NCI-H82 (cell line): ENCODE measurements around the gene GLTPD2.
"Not testable (repeated sequence)": the region's sequence is repeated elsewhere in the genome, so short reads cannot be mapped to it uniquely, and the experiment has no call there.

Experiments
- DNase-seq: peaks from one replicate; lab custom pipeline; 2025; lab: John Stamatoyannopoulos, UW

GLTPD2 gene

GRCh38 chr17:4807605-4808377, 19.0 kb downstream of the GLTPD2 start:
- no peak for DNase-seq

GRCh38 chr17:4808378-4808767, 19.6 kb downstream of the GLTPD2 start:
- no peak for DNase-seq

- no peak for DNase-seq
Observed at GRCh38 chr17:4810696-4811290, 22.0 kb downstream of the GLTPD2 start.

GRCh38 chr17:4811471-4811870, 22.7 kb downstream of the GLTPD2 start:
- DNase-seq: no peak

GRCh38 chr17:4812690-4813089, 23.9 kb downstream of the GLTPD2 start:
- no peak for DNase-seq

- DNase-seq: peak; percentile 54
Observed at GRCh38 chr17:4815043-4815675, 26.4 kb downstream of the GLTPD2 start.

- no peak for DNase-seq
Observed at GRCh38 chr17:4816826-4817225, 28.1 kb downstream of the GLTPD2 start.

- peak; percentile 25 for DNase-seq
Observed at GRCh38 chr17:4818276-4818675, 29.5 kb downstream of the GLTPD2 start.

GRCh38 chr17:4822835-4823234, 34.1 kb downstream of the GLTPD2 start:
- DNase-seq: no peak

GRCh38 chr17:4823373-4824089, 34.8 kb downstream of the GLTPD2 start:
- no peak for DNase-seq

- DNase-seq: no peak
Observed at GRCh38 chr17:4827399-4827798, 38.6 kb downstream of the GLTPD2 start.

- not testable (repeated sequence) for DNase-seq
Observed at GRCh38 chr17:4832829-4833177, 44.0 kb downstream of the GLTPD2 start.

- peak; percentile 98 for DNase-seq
Observed at GRCh38 chr17:4833178-4833940, 44.6 kb downstream of the GLTPD2 start, which contains the start of gene MINK1. Gene MINK1, plus strand, starts transcription at chr17:4833340. Its CDS starts 244 bp downstream, at chr17:4833584.

GRCh38 chr17:4833941-4834680, 45.3 kb downstream of the GLTPD2 start:
- DNase-seq: peak; percentile 73

- DNase-seq: peak; percentile 58
Observed at GRCh38 chr17:4834681-4835020, 45.9 kb downstream of the GLTPD2 start.

- peak; percentile 95 for DNase-seq
Observed at GRCh38 chr17:4836221-4836620, 47.5 kb downstream of the GLTPD2 start.

GRCh38 chr17:4837471-4838308, 48.9 kb downstream of the GLTPD2 start:
- DNase-seq: no peak

GRCh38 chr17:4838309-4838785, 49.6 kb downstream of the GLTPD2 start:
- DNase-seq: no peak

- no peak for DNase-seq
Observed at GRCh38 chr17:4839221-4839620, 50.5 kb downstream of the GLTPD2 start.
